A549 (cell line): ENCODE data around the gene MYOF. TPM values are rescaled to one million over a fixed set of nuclear protein-coding genes. Genes with fewer than 3 reads are reported as not detected.
A peak's percentile ranks its signal among the peaks of the same experiment; 100 is the strongest.
"Not testable (repeated sequence)": the region's sequence is repeated elsewhere in the genome, so short reads cannot be mapped to it uniquely, and the experiment has no call there.

Experiments
- ATAC-seq, 2 experiments: fragments of 200-7000 bp in 1 of 2; fragments of >200 bp in 1 of 2; cut with Nextera tagmentation in 1 of 2; cut with Tn5 transposase in 1 of 2; 3 replicates each; pipeline versions ENCODE4 v1.8.0 to v1.9.1; 2018 to 2020; ENCODE audit warnings: mild to moderate bottlenecking in 1 of 2, moderate library complexity in 1 of 2
- CTCF ChIA-PET: fragments of 300-600 bp; sonication (Branson Sonifier 250); formaldehyde crosslinking; extraction: SDS; loops from one replicate; lab custom pipeline; 2021; ENCODE audit warnings: antibody characterized with exemption, inconsistent platforms; lab: Yijun Ruan, JAX
- POLR2A ChIA-PET: fragments of 350-600 bp; formaldehyde crosslinking; extraction: SDS; loops from one replicate; lab custom pipeline; 2021; ENCODE audit warnings: antibody characterized with exemption, inconsistent platforms; lab: Yijun Ruan, JAX
- DNase-seq, 2 experiments: peaks; one replicate each; pipeline versions ENCODE4 v3.0.0 to v3.0.0-alpha.2; 2011 to 2016; ENCODE audit warnings: low read depth in 1 of 2, low spot score in 1 of 2
- FAIRE-seq: peaks from 2 replicates; lab custom pipeline; 2011; peaks lifted over from hg19 to GRCh38; lab: Jason Lieb, UNC
- H3K27ac ChIP-seq, 2 experiments: fragments of >200 bp; sonication (Bioruptor Twin); formaldehyde crosslinking; 3 replicates each; pipeline ENCODE4 v1.5.1; 2016 to 2017
- H3K4me1 ChIP-seq: fragments of >200 bp; sonication (Bioruptor Twin); formaldehyde crosslinking; 3 replicates; pipeline ENCODE4 v1.6.1; 2016
- H3K4me2 ChIP-seq: fragments of >200 bp; sonication (Bioruptor Twin); formaldehyde crosslinking; 3 replicates; pipeline ENCODE4 v1.6.1; 2016
- H3K4me3 ChIP-seq: fragments of >200 bp; sonication (Bioruptor Twin); formaldehyde crosslinking; 3 replicates; pipeline ENCODE4 v1.5.1; 2016
- H3K9me3 ChIP-seq: fragments of >200 bp; sonication (Bioruptor Twin); formaldehyde crosslinking; 3 replicates; pipeline ENCODE4 v1.6.1; 2016
- ATOH8 ChIP-seq: fragments of 250-450 bp; sonication (Bioruptor Pico); IDR thresholded peaks from 2 replicates; pipeline ENCODE4 v1.5.0; 2020; ENCODE audit warnings: low read depth, mild to moderate bottlenecking, moderate library complexity
- CBX8 ChIP-seq: fragments of 200-600 bp; sonication (generic); IDR thresholded peaks from 2 replicates; pipeline ENCODE4 v1.6.1; 2016
- CHD2 ChIP-seq: fragments of 150-350 bp; IDR thresholded peaks from 2 replicates; pipeline ENCODE4 v1.6.1; 2014; ENCODE audit warnings: low read length; ENCODE audit not compliant: partially characterized antibody
- ESRRA ChIP-seq: fragments of 150-350 bp; IDR thresholded peaks from 2 replicates; pipeline ENCODE4 v1.6.1; 2014; ENCODE audit warnings: mild to moderate bottlenecking, low read length, borderline replicate concordance
- FOXS1 ChIP-seq: fragments of 250-450 bp; sonication (Bioruptor Pico); IDR thresholded peaks from 2 replicates; pipeline ENCODE4 v1.5.0; 2020; ENCODE audit warnings: mild to moderate bottlenecking, moderate library complexity
- GATA3 ChIP-seq: IDR thresholded peaks from 2 replicates; pipeline ENCODE4 v1.6.1; 2012; ENCODE audit warnings: borderline replicate concordance
- HOXA7 ChIP-seq: fragments of 250-450 bp; sonication (Bioruptor Pico); IDR thresholded peaks from 2 replicates; pipeline ENCODE4 v1.5.0; 2020; ENCODE audit warnings: mild to moderate bottlenecking, moderate library complexity
- HOXB13 ChIP-seq: fragments of 250-450 bp; sonication (Bioruptor Pico); IDR thresholded peaks from 2 replicates; pipeline ENCODE4 v1.5.0; 2020; ENCODE audit warnings: low read depth, mild to moderate bottlenecking, moderate library complexity
- KDM1A ChIP-seq: fragments of 200-600 bp; sonication (generic); IDR thresholded peaks from 2 replicates; pipeline ENCODE4 v1.6.1; 2016; ENCODE audit warnings: low read depth, mild to moderate bottlenecking
- MAFK ChIP-seq: fragments of 450-650 bp; IDR thresholded peaks from 2 replicates; pipeline ENCODE4 v1.6.1; 2014; ENCODE audit not compliant: partially characterized antibody
- MAX ChIP-seq: IDR thresholded peaks from 2 replicates; pipeline ENCODE4 v1.6.1; 2012
- MYC ChIP-seq: IDR thresholded peaks from 2 replicates; pipeline ENCODE4 v1.6.1; 2012; ENCODE audit warnings: mild to moderate bottlenecking, inconsistent platforms, low read length, improper control_type of control experiment, borderline replicate concordance
- NR3C1 ChIP-seq: fragments of >200 bp; sonication (Bioruptor Twin); formaldehyde crosslinking; IDR thresholded peaks from 3 replicates; pipeline ENCODE4 v1.6.1; 2017
- POLR2AphosphoS2 ChIP-seq: conservative IDR thresholded peaks from 2 replicates; pipeline ENCODE4 v1.6.1; 2012; ENCODE audit warnings: low read length, improper control_type of control experiment, inconsistent platforms
- RAD21 ChIP-seq, 2 experiments: fragments of >200 bp in 1 of 2; sonication (Bioruptor Twin) in 1 of 2; formaldehyde crosslinking in 1 of 2; IDR thresholded peaks in 1 of 2; conservative IDR thresholded peaks in 1 of 2; 2 replicates in 1 of 2; 3 replicates in 1 of 2; pipeline ENCODE4 v1.6.1; 2012 to 2018; ENCODE audit warnings: inconsistent platforms in 1 of 2
- RCOR1 ChIP-seq: fragments of 150-350 bp; IDR thresholded peaks from 2 replicates; pipeline ENCODE4 v1.6.1; 2014; ENCODE audit warnings: antibody characterized with exemption, low read length, low read depth
- RFX5 ChIP-seq: fragments of 450-650 bp; IDR thresholded peaks from 2 replicates; pipeline ENCODE4 v1.7.1; 2014; ENCODE audit warnings: antibody characterized with exemption, mild to moderate bottlenecking, moderate library complexity
- SMC3 ChIP-seq: fragments of >200 bp; sonication (Bioruptor Twin); formaldehyde crosslinking; IDR thresholded peaks from 3 replicates; pipeline ENCODE4 v1.6.1; 2018; ENCODE audit warnings: inconsistent platforms
- SREBF2 ChIP-seq: fragments of 450-650 bp; IDR thresholded peaks from 2 replicates; pipeline ENCODE4 v1.6.1; 2014; ENCODE audit warnings: mild to moderate bottlenecking, moderate library complexity
- TFCP2L1 ChIP-seq: fragments of 250-450 bp; sonication (Bioruptor Pico); IDR thresholded peaks from 2 replicates; pipeline ENCODE4 v1.5.0; 2021; ENCODE audit warnings: mild to moderate bottlenecking
- TP53 ChIP-seq: fragments of 250-450 bp; sonication (Bioruptor Pico); IDR thresholded peaks from 2 replicates; pipeline ENCODE4 v1.5.0; 2021; ENCODE audit warnings: mild to moderate bottlenecking, moderate library complexity
- ZC3H11A ChIP-seq: fragments of 450-650 bp; IDR thresholded peaks from 2 replicates; pipeline ENCODE4 v1.6.1; 2014; ENCODE audit warnings: antibody characterized with exemption, mild to moderate bottlenecking
- ZFP36 ChIP-seq: fragments of 450-650 bp; IDR thresholded peaks from 2 replicates; pipeline ENCODE4 v1.6.1; 2014; ENCODE audit warnings: borderline replicate concordance; ENCODE audit not compliant: partially characterized antibody
- WGBS: methylation state at CpG from one replicate; pipeline ENCODE4 v1.1.6; 2017; ENCODE audit errors: missing lambda C conversion rate; 5-methylcytosine and 5-hydroxymethylcytosine counted together
- polyA plus RNA-seq, 4 experiments: library from polyadenylated mRNA; depleted of rRNA in 3 of 4; stranded (reverse); fragments of >200 nt; fragmentation: RNase III in 1 of 4; extraction: RNeasy Plus Mini Kit Qiagen cat#74134 plus additional on column Dnase treatment in 1 of 4; gene quantifications; 2 replicates in 3 of 4; 3 replicates in 1 of 4; pipeline ENCODE4 v1.2.3, GENCODE V29; 2011 to 2017
- TF ChIP-seq, protein P1 (sequence below): IDR thresholded peaks from 2 replicates; pipeline ENCODE4 v1.6.1; 2012
- TF ChIP-seq, protein P2 (sequence below): fragments of >200 bp; sonication (Bioruptor Twin); formaldehyde crosslinking; IDR thresholded peaks from 3 replicates; pipeline ENCODE4 v1.5.1; 2016
- TF ChIP-seq, protein P3 (sequence below): fragments of 450-650 bp; IDR thresholded peaks from 2 replicates; pipeline ENCODE4 v1.6.1; 2014; ENCODE audit warnings: antibody characterized with exemption

The MYOF gene
- polyA plus RNA-seq, 2 of the 4 experiments (the other 2 are of a cell fraction) = 190 to 265 TPM

DNA sequence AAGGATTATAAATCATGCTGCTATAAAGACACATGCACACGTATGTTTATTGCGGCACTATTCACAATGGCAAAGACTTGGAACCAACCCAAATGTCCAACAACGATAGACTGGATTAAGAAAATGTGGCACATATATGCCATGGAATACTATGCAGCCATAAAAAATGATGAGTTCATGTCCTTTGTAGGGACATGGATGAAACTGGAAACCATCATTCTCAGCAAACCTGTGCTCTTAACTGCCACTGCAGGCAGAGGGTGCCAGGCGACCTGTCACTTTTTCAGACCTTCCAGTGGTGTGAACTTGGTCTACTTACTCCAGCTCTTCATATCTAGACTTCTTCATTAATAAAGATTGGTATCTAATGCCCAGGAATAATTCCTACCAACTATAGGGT is 14.5 kb downstream of the MYOF start:
- 0 out of 2 replicates have a peak, but pooled peaks have one; percentile 22 for TF ChIP-seq HOXB13 (CRISPR knock-in tag)
- TF ChIP-seq, all 56 proteins: peak for 1; not testable (repeated sequence) for 55
- 82% methylated on average over 2 of the region's 4 CpGs for WGBS
- ChIA-PET CTCF (interaction anchor here (2.2 to 41.4 kb wide), 3 partner anchors 9 to 85 kb away, joined by 12 to 924 read pairs (median 37); partner anchors contain the start of gene MYOF), POLR2A (interaction anchor here (0.5 to 6.2 kb wide), 5 partner anchors 8 to 41 kb away, joined by 3 to 114 read pairs (median 18); partner anchors contain the start of gene MYOF)
- Histone ChIP-seq H3K4me1 (peaks cover 93% of the 10 kb centered on the region), H3K4me2 (peak overlapping the region; percentile 70), H3K27ac (peak overlapping the region; percentile 92 to 93)
- FAIRE-seq, H3K9me3 ChIP-seq, DNase-seq, H3K4me3 ChIP-seq, ATAC-seq: not testable (repeated sequence)

- DNase-seq = peak; percentile 95 to 97
- Histone ChIP-seq H3K4me3 (peak overlapping the region; percentile 24; the same call in 1 of the 3 replicates), H3K4me2 (peak overlapping the region; percentile 93), H3K4me1 (peaks cover 94% of the 10 kb centered on the region), H3K27ac (peak overlapping the region; percentile 96 to 99), H3K9me3 (peaks cover 7% of the 10 kb centered on the region; the same call in 1 of the 3 replicates)
- ChIA-PET POLR2A (interaction anchor here (0.6 to 6.2 kb wide), 11 partner anchors 8 to 118 kb away, joined by 3 to 114 read pairs (median 5); partner anchors contain the start of genes CEP55 and MYOF), CTCF (interaction anchor here (0.9 to 41.4 kb wide), 7 partner anchors 8 to 108 kb away, joined by 3 to 924 read pairs (median 5); partner anchors contain the start of gene MYOF)
- peak; percentile 75 to 77 for ATAC-seq
- peak; percentile 74 for FAIRE-seq
- WGBS = 1% methylated on average over 6 of the region's 8 CpGs
- TF ChIP-seq CBX8 (no peak), NR3C1 (no peak), RCOR1 (no peak), MAX (peak; percentile 94), HOXA7 (0 out of 2 replicates have a peak, but pooled peaks have one; percentile 17), ESRRA (no peak), FOXS1 (CRISPR knock-in tag) (peak; percentile 48), ATOH8 (CRISPR knock-in tag) (peak; percentile 78; the same call in 1 of the 2 replicates), RAD21 (conservative IDR thresholded peaks at IDR 0.05 in 1 of 2, IDR thresholded peaks at IDR 0.05 in 1 of 2) (peak in 1 of 2 experiments; percentile 43; a peak in 3 of 5 replicates), ZFP36 (no peak), ZC3H11A (no peak), GATA3 (peak; percentile 87), SREBF2 (no peak), TFCP2L1 (CRISPR knock-in tag) (peak; percentile 23; the same call in 1 of the 2 replicates), POLR2AphosphoS2 (no peak), CHD2 (no peak), TP53 (CRISPR knock-in tag) (0 out of 2 replicates have a peak, but pooled peaks have one; percentile 13), MAFK (peak; percentile 96), KDM1A (no peak; the same call in 1 of the 2 replicates), MYC (peak; percentile 76), RFX5 (no peak), SMC3 (peak; percentile 44; the same call in 2 of the 3 replicates)
- TF ChIP-seq, protein P1, sequence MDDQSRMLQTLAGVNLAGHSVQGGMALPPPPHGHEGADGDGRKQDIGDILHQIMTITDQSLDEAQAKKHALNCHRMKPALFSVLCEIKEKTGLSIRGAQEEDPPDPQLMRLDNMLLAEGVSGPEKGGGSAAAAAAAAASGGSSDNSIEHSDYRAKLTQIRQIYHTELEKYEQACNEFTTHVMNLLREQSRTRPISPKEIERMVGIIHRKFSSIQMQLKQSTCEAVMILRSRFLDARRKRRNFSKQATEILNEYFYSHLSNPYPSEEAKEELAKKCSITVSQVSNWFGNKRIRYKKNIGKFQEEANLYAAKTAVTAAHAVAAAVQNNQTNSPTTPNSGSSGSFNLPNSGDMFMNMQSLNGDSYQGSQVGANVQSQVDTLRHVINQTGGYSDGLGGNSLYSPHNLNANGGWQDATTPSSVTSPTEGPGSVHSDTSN = peak; percentile 73
- TF ChIP-seq, protein P2, sequence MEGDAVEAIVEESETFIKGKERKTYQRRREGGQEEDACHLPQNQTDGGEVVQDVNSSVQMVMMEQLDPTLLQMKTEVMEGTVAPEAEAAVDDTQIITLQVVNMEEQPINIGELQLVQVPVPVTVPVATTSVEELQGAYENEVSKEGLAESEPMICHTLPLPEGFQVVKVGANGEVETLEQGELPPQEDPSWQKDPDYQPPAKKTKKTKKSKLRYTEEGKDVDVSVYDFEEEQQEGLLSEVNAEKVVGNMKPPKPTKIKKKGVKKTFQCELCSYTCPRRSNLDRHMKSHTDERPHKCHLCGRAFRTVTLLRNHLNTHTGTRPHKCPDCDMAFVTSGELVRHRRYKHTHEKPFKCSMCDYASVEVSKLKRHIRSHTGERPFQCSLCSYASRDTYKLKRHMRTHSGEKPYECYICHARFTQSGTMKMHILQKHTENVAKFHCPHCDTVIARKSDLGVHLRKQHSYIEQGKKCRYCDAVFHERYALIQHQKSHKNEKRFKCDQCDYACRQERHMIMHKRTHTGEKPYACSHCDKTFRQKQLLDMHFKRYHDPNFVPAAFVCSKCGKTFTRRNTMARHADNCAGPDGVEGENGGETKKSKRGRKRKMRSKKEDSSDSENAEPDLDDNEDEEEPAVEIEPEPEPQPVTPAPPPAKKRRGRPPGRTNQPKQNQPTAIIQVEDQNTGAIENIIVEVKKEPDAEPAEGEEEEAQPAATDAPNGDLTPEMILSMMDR = no peak
- TF ChIP-seq, protein P3, sequence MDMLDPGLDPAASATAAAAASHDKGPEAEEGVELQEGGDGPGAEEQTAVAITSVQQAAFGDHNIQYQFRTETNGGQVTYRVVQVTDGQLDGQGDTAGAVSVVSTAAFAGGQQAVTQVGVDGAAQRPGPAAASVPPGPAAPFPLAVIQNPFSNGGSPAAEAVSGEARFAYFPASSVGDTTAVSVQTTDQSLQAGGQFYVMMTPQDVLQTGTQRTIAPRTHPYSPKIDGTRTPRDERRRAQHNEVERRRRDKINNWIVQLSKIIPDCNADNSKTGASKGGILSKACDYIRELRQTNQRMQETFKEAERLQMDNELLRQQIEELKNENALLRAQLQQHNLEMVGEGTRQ = peak; percentile 71
Measured at GRCh38 chr10:93465806-93466675, 16.1 kb downstream of the MYOF start.
